ENCODE data around the gene ACP2.
"Not testable (repeated sequence)": the region's sequence is repeated elsewhere in the genome, so short reads cannot be mapped to it uniquely, and the experiment has no call there.

ACP2 gene

DNA sequence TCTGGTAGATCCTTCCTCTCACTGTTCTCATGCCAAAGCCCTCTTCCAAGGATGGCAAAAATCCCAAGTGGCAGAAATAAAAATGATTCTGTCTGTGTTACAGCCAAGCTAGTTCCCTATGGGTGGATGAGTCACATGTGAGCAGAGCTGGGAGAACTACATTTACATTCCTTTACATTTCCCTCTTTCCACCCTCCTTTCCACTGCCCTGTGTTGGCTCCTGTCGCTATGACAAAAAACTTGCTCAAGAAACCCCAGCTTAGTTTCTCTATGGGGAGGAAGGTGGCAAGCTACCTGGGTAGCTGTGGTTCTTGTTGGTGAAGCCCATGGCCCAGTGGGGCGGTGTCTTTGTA is 44.0 kb downstream of the ACP2 start:
- no peak for DNase-seq (ENCODE audit: low read depth, low spot score)

- DNase-seq (ENCODE audit: low read depth, low spot score) = no peak
These were observed 46.0 kb downstream of the ACP2 start for GRCh38 chr11:47202576-47202975.

DNA sequence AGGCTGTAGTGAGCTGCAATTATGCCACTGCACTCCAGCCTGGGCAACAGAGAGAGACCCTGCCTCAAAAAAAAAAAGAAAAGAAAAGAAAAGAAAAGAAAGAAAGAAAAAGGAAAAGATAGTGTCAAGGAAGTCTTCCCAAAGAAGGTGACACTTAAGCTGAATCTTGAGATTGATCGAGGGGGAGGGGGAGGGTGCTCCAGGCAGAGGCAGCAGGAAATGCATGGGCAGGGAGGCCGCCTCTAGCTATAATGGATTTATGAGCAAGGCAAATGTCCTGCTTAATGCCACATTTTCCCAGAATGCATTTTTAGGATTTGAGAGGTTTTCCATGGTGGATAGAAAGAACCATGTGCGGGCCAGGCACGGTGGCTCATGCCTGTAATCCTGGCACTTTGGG is 47.6 kb downstream of the ACP2 start:
- no peak for DNase-seq (ENCODE audit: low read depth, low spot score)

DNA sequence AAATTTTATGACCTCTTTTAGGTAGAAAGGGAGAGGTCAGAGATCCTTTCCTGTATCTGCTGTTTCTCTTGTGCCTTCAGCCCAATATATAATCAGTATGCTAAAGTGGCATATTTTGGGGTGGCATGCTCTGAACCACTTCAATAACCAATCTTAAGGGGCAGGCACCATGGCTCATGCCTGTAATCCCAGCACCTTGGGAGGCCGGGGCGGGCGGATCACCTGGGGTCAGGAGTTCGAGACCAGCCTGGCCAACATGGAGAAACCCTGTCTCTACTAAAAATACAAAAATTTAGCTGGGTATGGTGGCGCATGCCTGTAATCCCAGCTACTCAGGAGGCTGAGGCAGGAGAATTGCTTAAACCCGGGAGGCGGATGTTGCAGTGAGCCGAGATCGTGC is 50.5 kb downstream of the ACP2 start:
- DNase-seq (ENCODE audit: low read depth, low spot score) = not testable (repeated sequence)

- DNase-seq (ENCODE audit: low read depth, low spot score) = no peak
These were observed 56.5 kb downstream of the ACP2 start for GRCh38 chr11:47192111-47192510.

DNA sequence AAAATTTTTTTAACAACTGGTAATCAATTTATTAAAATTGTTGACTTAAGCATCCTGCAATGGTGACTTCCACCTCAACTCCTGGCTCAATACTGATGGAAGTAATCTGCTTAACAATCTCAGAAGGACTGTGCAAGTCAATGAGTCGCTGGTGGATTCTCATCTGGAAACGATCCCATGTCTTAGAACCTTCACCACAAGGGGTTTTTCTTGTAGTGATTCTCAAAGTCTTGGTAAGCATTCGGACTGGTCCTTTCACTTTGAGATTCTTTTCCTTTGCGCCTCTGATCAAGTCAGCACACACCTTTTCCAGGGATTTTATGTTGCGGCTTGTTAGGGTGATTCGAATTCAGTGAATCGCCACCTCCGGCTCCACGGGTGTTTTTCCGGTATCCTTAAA is 57.5 kb downstream of the ACP2 start:
- DNase-seq (ENCODE audit: low read depth, low spot score) = not testable (repeated sequence)

Measured in activated CD4-positive, CD25-positive, alpha-beta regulatory T cell treated with anti-CD3 and anti-CD28 coated beads, Interleukin-2, amount 50 U/mL, for 16 hours (primary cell).